GM06990 (cell line): ENCODE data around the gene MBL2.

Source experiments
- DNase-seq: peaks from one replicate; pipeline ENCODE4 v3.0.0-alpha.2; 2011; ENCODE audit not compliant: insufficient read length; ENCODE audit errors: extremely low read depth
- H3K27me3 ChIP-seq: replicated peaks from 2 replicates; pipeline ENCODE4 v1.6.0; 2011; ENCODE audit warnings: low read length; ENCODE audit not compliant: control insufficient read depth, insufficient read depth
- H3K36me3 ChIP-seq: 2 replicates; pipeline ENCODE4 v1.5.1; 2011; ENCODE audit warnings: low read length; ENCODE audit not compliant: control insufficient read depth, insufficient read depth
- H3K4me3 ChIP-seq: replicated peaks from 2 replicates; pipeline ENCODE4 v1.5.1; 2011; ENCODE audit warnings: low read depth, mild to moderate bottlenecking, control low read depth, low read length
- TF ChIP-seq, protein P1 (sequence below): IDR thresholded peaks from 2 replicates; pipeline ENCODE4 v1.5.1; 2011; ENCODE audit warnings: low read length, control low read depth, mild to moderate bottlenecking, inconsistent platforms; ENCODE audit not compliant: insufficient read depth, poor library complexity, severe bottlenecking

Gene MBL2

GRCh38 chr10:52770904-52771303 is 1.7 kb downstream of the MBL2 start:
- TF ChIP-seq, protein P1, sequence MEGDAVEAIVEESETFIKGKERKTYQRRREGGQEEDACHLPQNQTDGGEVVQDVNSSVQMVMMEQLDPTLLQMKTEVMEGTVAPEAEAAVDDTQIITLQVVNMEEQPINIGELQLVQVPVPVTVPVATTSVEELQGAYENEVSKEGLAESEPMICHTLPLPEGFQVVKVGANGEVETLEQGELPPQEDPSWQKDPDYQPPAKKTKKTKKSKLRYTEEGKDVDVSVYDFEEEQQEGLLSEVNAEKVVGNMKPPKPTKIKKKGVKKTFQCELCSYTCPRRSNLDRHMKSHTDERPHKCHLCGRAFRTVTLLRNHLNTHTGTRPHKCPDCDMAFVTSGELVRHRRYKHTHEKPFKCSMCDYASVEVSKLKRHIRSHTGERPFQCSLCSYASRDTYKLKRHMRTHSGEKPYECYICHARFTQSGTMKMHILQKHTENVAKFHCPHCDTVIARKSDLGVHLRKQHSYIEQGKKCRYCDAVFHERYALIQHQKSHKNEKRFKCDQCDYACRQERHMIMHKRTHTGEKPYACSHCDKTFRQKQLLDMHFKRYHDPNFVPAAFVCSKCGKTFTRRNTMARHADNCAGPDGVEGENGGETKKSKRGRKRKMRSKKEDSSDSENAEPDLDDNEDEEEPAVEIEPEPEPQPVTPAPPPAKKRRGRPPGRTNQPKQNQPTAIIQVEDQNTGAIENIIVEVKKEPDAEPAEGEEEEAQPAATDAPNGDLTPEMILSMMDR: no peak

GRCh38 chr10:52769966-52770365 is 2.6 kb downstream of the MBL2 start:
- no peak for DNase-seq
- TF ChIP-seq, protein P1: no peak
- H3K4me3 ChIP-seq: no peak overlapping the region
- no peaks in the 10 kb centered on the region for H3K36me3 ChIP-seq
- H3K27me3 ChIP-seq: no peaks in the 10 kb centered on the region

More at GRCh38 chr10:52770904-52771303, 1.7 kb downstream of the MBL2 start:
- no peaks in the 10 kb centered on the region for H3K27me3 ChIP-seq
- no peak overlapping the region for H3K4me3 ChIP-seq
- H3K36me3 ChIP-seq: no peaks in the 10 kb centered on the region
- DNase-seq: no peak

DNA sequence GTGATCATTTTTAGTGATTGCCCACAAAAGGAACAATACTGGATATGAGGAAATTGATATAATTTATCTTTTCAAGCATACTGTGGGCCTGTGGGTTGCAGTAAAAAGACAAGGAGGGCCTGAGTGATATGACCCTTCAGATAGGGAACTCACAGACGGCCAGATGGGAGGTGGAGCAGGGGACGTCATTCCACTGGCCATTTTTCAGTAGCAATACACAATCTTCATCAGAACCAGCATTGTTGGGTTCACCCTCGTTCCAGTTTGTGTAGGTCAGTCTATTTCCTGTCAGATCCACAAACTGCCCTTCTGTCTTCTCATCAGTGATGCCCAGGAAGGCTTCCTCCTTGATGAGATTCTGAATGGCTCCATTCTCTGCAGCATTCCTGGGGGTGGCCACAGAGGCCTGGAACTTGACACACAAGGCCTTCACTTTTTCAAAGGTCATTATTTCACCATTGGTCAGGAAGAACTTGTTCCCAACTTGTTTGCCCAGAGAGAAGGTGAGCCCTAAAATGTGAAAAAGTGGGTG is 4.5 kb downstream of the MBL2 start:
- DNase-seq: no peak
- TF ChIP-seq, protein P1: no peak
- no peak overlapping the region for H3K4me3 ChIP-seq

GRCh38 chr10:52762088-52762487 is 10.5 kb downstream of the MBL2 start:
- Histone ChIP-seq H3K4me3 (no peak overlapping the region), H3K27me3 (no peaks in the 10 kb centered on the region), H3K36me3 (no peaks in the 10 kb centered on the region)
- DNase-seq: no peak
- TF ChIP-seq, protein P1: no peak

More for the DNA sequence above, 4.5 kb downstream of the MBL2 start:
- H3K36me3 ChIP-seq: no peaks in the 10 kb centered on the region
- H3K27me3 ChIP-seq: no peaks in the 10 kb centered on the region

DNA sequence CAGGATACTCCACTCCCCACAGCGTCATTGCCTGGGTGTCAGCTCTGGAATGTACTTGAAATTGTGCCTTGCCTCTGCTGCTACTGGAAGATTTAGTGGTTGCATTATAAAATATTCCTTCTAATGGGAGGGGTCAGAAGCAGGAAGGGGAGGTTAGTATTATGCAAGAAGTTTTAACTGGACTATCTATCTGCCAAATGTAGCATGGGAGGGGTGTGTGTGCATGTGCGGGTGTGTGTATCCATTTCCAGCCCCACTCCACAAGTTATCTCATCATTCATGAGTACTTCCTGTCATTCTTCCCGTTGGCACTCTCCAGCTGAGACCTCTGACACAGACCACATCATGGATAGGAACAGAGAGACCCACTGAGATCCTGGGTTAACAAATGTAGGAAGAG is 13.4 kb downstream of the MBL2 start:
- H3K36me3 ChIP-seq: no peaks in the 10 kb centered on the region
- no peak for DNase-seq
- H3K27me3 ChIP-seq: no peaks in the 10 kb centered on the region
- H3K4me3 ChIP-seq: no peak overlapping the region
- TF ChIP-seq, protein P1: no peak

- no peak for DNase-seq
- H3K4me3 ChIP-seq: no peak overlapping the region
- no peaks in the 10 kb centered on the region for H3K36me3 ChIP-seq
- TF ChIP-seq, protein P1: no peak
- H3K27me3 ChIP-seq: no peaks in the 10 kb centered on the region
These were observed 14.2 kb downstream of the MBL2 start for GRCh38 chr10:52758406-52758805.
